Hepatocyte (in vitro differentiated cells): ENCODE results near the gene MVB12A. TPM values are rescaled to one million over a fixed set of nuclear protein-coding genes. Genes with fewer than 3 reads are reported as not detected.

ENCODE experiments used
- DNase-seq: peaks from one replicate; pipeline ENCODE4 v3.0.0-alpha.2; 2016; ENCODE audit warnings: low spot score
- H2AFZ ChIP-seq: fragments of 200-600 bp; sonication (generic); 2 replicates; pipeline ENCODE4 v1.6.0; 2016; ENCODE audit warnings: antibody characterized with exemption, mild to moderate bottlenecking
- H3K27ac ChIP-seq: fragments of 200-600 bp; sonication (generic); 2 replicates; pipeline ENCODE4 v1.5.1; 2016; ENCODE audit warnings: mild to moderate bottlenecking
- H3K27me3 ChIP-seq: fragments of 200-600 bp; sonication (generic); 2 replicates; pipeline ENCODE4 v1.6.1; 2016
- H3K36me3 ChIP-seq: fragments of 200-600 bp; sonication (generic); replicated peaks from 2 replicates; pipeline ENCODE4 v1.5.1; 2016; ENCODE audit warnings: low read depth; ENCODE audit not compliant: insufficient read depth
- H3K4me1 ChIP-seq: fragments of 200-600 bp; sonication (generic); 2 replicates; pipeline ENCODE4 v1.5.1; 2016; ENCODE audit warnings: mild to moderate bottlenecking, moderate library complexity; ENCODE audit not compliant: insufficient read depth
- H3K4me2 ChIP-seq: fragments of 200-600 bp; sonication (generic); 2 replicates; pipeline ENCODE4 v1.6.0; 2016
- H3K4me3 ChIP-seq: fragments of 200-600 bp; sonication (generic); 2 replicates; pipeline ENCODE4 v1.5.1; 2016; ENCODE audit warnings: mild to moderate bottlenecking
- H3K79me2 ChIP-seq: fragments of 200-600 bp; sonication (generic); 2 replicates; pipeline ENCODE4 v1.6.0; 2017; ENCODE audit warnings: mild to moderate bottlenecking
- H3K9me2 ChIP-seq: fragments of 200-600 bp; sonication (generic); replicated peaks from 2 replicates; pipeline ENCODE4 v1.6.0; 2017; ENCODE audit warnings: mild to moderate bottlenecking; ENCODE audit not compliant: insufficient read depth
- H3K9me3 ChIP-seq: fragments of 200-600 bp; sonication (generic); 2 replicates; pipeline ENCODE4 v1.5.1; 2016; ENCODE audit warnings: low read depth, mild to moderate bottlenecking
- H4K20me1 ChIP-seq: fragments of 200-600 bp; sonication (generic); 2 replicates; pipeline ENCODE4 v1.6.0; 2016; ENCODE audit warnings: mild to moderate bottlenecking; ENCODE audit not compliant: insufficient read depth, poor library complexity, severe bottlenecking
- EZH2 ChIP-seq: fragments of 200-600 bp; sonication (generic); IDR thresholded peaks from 2 replicates; pipeline ENCODE4 v1.6.1; 2016; ENCODE audit warnings: antibody characterized with exemption, mild to moderate bottlenecking, borderline replicate concordance
- EZH2phosphoT487 ChIP-seq: fragments of 200-600 bp; sonication (generic); IDR thresholded peaks from one replicate; pipeline ENCODE4 v1.6.1; 2018; ENCODE audit warnings: antibody characterized with exemption, mild to moderate bottlenecking, low read depth, moderate library complexity; ENCODE audit not compliant: unreplicated experiment, severe bottlenecking
- WGBS: methylation state at CpG from one replicate; pipeline ENCODE4 v1.1.6; 2016; ENCODE audit warnings: low lambda C conversion rate; ENCODE audit errors: missing lambda C conversion rate; 5-methylcytosine and 5-hydroxymethylcytosine counted together
- polyA plus RNA-seq: library from polyadenylated mRNA; unstranded; fragments of >200 nt; fragmentation: Nextera tagmentation; extraction: Ambion mirVana; gene quantifications from 2 replicates; pipeline ENCODE4 v1.2.1, GENCODE V29; 2016
- total RNA-seq: library from RNA; depleted of rRNA; stranded (reverse); fragments of >200 nt; gene quantifications from 2 replicates; pipeline ENCODE4 v1.2.3, GENCODE V29; 2014
- TF ChIP-seq, protein P1 (sequence below): fragments of 200-600 bp; sonication (generic); IDR thresholded peaks from 2 replicates; pipeline ENCODE4 v1.5.1; 2016; ENCODE audit warnings: antibody characterized with exemption, mild to moderate bottlenecking; ENCODE audit not compliant: poor library complexity

The MVB12A gene
- total and polyA plus RNA-seq, 2 experiments from 2014 or later = 36.1 to 65.2 TPM

DNA sequence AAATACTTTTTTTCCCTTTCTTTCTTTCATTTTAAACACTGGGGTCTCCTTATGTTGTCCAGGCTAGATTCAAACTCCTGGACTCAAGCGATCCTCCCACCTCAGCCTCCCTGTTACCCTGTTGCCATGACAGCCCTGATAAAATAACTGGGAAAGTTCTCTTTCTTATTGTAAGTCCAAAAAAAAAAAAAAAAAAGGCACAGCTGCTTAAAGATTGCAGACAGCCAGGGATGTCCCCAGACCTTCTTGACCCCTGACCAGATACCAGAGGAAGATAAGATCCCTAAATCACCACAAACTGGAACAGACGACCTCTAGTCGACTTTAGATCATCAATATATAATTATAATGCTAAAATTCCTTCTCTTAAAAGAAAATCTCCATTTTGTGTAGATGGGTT, 1.1 kb upstream of the MVB12A start:
- H3K9me3 ChIP-seq = no peaks in the 10 kb centered on the region
- H4K20me1 ChIP-seq = no peaks in the 10 kb centered on the region

DNA sequence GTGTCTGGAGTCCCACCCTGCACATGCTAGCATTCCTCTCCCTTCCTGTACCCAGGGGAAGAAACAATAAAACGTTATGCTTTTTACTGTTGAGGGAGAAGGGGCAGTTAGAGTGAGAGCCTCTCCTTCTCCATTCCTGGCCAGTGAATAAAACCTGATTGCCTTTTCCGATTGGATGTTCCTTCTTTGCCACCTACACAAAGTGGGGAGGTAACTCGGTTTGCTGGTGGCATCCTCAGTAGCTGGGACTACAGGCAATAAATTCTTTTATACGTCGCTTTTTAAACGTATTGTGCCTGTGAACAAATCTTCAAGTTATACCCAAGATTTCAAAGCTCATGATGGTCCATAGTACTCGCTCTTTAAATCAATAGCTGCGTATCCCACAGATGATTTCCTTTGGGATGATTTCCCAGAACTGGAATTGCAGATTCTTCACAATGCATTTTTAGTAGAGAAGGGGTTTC, 660 bp upstream of the MVB12A start:
- TF ChIP-seq EZH2phosphoT487 (no peak), EZH2 (no peak)
- TF ChIP-seq, protein P1, sequence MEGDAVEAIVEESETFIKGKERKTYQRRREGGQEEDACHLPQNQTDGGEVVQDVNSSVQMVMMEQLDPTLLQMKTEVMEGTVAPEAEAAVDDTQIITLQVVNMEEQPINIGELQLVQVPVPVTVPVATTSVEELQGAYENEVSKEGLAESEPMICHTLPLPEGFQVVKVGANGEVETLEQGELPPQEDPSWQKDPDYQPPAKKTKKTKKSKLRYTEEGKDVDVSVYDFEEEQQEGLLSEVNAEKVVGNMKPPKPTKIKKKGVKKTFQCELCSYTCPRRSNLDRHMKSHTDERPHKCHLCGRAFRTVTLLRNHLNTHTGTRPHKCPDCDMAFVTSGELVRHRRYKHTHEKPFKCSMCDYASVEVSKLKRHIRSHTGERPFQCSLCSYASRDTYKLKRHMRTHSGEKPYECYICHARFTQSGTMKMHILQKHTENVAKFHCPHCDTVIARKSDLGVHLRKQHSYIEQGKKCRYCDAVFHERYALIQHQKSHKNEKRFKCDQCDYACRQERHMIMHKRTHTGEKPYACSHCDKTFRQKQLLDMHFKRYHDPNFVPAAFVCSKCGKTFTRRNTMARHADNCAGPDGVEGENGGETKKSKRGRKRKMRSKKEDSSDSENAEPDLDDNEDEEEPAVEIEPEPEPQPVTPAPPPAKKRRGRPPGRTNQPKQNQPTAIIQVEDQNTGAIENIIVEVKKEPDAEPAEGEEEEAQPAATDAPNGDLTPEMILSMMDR = no peak
- Histone ChIP-seq H3K4me2 (peak overlapping the region; percentile 75), H3K9me3 (no peaks in the 10 kb centered on the region), H3K79me2 (peaks cover 2% of the 10 kb centered on the region), H3K27ac (peak overlapping the region; percentile 76), H3K27me3 (no peaks in the 10 kb centered on the region), H4K20me1 (no peaks in the 10 kb centered on the region), H3K36me3 (no peaks in the 10 kb centered on the region), H3K4me1 (peaks cover 12% of the 10 kb centered on the region), H3K9me2 (no peaks in the 10 kb centered on the region), H2AFZ (peak overlapping the region; percentile 64), H3K4me3 (peak overlapping the region; percentile 13)
- no peak for DNase-seq
- 32% methylated on average over 8 of the region's 8 CpGs for WGBS

More for the DNA sequence above, 1.1 kb upstream of the MVB12A start:
- no peak for DNase-seq
- Histone ChIP-seq H3K27me3 (no peaks in the 10 kb centered on the region), H3K4me2 (peak overlapping the region; percentile 75), H3K4me3 (peak overlapping the region; percentile 13), H3K4me1 (peaks cover 12% of the 10 kb centered on the region), H3K79me2 (peaks cover 2% of the 10 kb centered on the region), H3K9me2 (no peaks in the 10 kb centered on the region), H3K27ac (peak overlapping the region; percentile 76), H2AFZ (peak overlapping the region; percentile 64), H3K36me3 (no peaks in the 10 kb centered on the region)
- TF ChIP-seq, protein P1 = no peak
- TF ChIP-seq EZH2 = no peak
- no peak for TF ChIP-seq EZH2phosphoT487
- WGBS = 40% methylated on average over 3 of the region's 3 CpGs

- Histone ChIP-seq H3K9me2 (no peaks in the 10 kb centered on the region), H3K4me2 (peak overlapping the region; percentile 95), H3K36me3 (no peaks in the 10 kb centered on the region), H3K9me3 (no peaks in the 10 kb centered on the region), H3K4me1 (peaks cover 7% of the 10 kb centered on the region), H4K20me1 (no peaks in the 10 kb centered on the region), H2AFZ (peak overlapping the region; percentile 80), H3K4me3 (peak overlapping the region; percentile 65), H3K27me3 (no peaks in the 10 kb centered on the region), H3K79me2 (peaks cover 2% of the 10 kb centered on the region), H3K27ac (no peak overlapping the region)
- DNase-seq = peak; percentile 46
- 12% methylated on average over 21 of the region's 25 CpGs for WGBS
- no peak for TF ChIP-seq EZH2phosphoT487
- TF ChIP-seq EZH2 = no peak
- TF ChIP-seq, protein P1 = peak; percentile 23
These were observed 653 bp downstream of the MVB12A start for GRCh38 chr19:17420475-17420924.
